CD4-positive, alpha-beta memory T cell (primary cell): ENCODE data around the gene GULP1. TPM values are rescaled to one million over a fixed set of nuclear protein-coding genes. Genes with fewer than 3 reads are reported as not detected.

Experiments used
- CTCF ChIA-PET: fragments of 350-600 bp; sonication (Branson Sonifier 250); formaldehyde crosslinking; loops from one replicate; lab custom pipeline; 2021; ENCODE audit warnings: inconsistent platforms; ENCODE audit not compliant: partially characterized antibody; lab: Charles Lee
- POLR2A ChIA-PET: fragments of 350-600 bp; sonication (Branson Sonifier 250); formaldehyde crosslinking; loops from one replicate; lab custom pipeline; 2021; ENCODE audit not compliant: partially characterized antibody; lab: Charles Lee
- DNase-seq, 5 donors: peaks; one replicate each; pipeline versions ENCODE4 v3.0.0 to v3.0.0-alpha.2; 2020 to 2022; ENCODE audit warnings: mixed read lengths in 1 of 5
- H3K27ac ChIP-seq: one replicate; pipeline ENCODE4 v1.7.0; 2013; ENCODE audit warnings: low read depth, low read length
- H3K27me3 ChIP-seq: 2 replicates; pipeline ENCODE4 v1.7.0; 2013; ENCODE audit warnings: mild to moderate bottlenecking, low read length, moderate library complexity; ENCODE audit not compliant: insufficient read depth
- H3K36me3 ChIP-seq: 2 replicates; pipeline ENCODE4 v1.7.0; 2013; ENCODE audit warnings: mild to moderate bottlenecking, low read length, moderate library complexity; ENCODE audit not compliant: insufficient read depth
- H3K4me1 ChIP-seq: 2 replicates; pipeline ENCODE4 v1.7.0; 2013; ENCODE audit warnings: mild to moderate bottlenecking, low read length, moderate library complexity; ENCODE audit not compliant: insufficient read depth
- H3K4me3 ChIP-seq, 2 donors: one replicate each; pipeline ENCODE4 v1.7.0; 2013; ENCODE audit warnings: low read length in 2 of 2, mild to moderate bottlenecking in 1 of 2
- H3K9me3 ChIP-seq, 2 donors: one replicate each; pipeline ENCODE4 v1.7.0; 2013; ENCODE audit warnings: low read length in 2 of 2, control low read depth in 1 of 2; ENCODE audit not compliant: control insufficient read depth in 1 of 2
- H3K27ac Mint-ChIP-seq, 7 donors: one replicate each; pipeline ENCODE4 v1.8.0; 2020 to 2021; ENCODE audit warnings: mixed read lengths in 7 of 7, mild to moderate bottlenecking in 6 of 7, inconsistent platforms in 3 of 7, moderate library complexity in 3 of 7
- H3K27me3 Mint-ChIP-seq, 2 donors: one replicate each; pipeline ENCODE4 v1.8.0; 2020 to 2021; ENCODE audit warnings: mixed read lengths in 2 of 2
- H3K36me3 Mint-ChIP-seq, 2 donors: one replicate each; pipeline ENCODE4 v1.8.0; 2020 to 2021; ENCODE audit warnings: mixed read lengths in 2 of 2, inconsistent platforms in 1 of 2, mild to moderate bottlenecking in 1 of 2
- H3K4me1 Mint-ChIP-seq, 4 donors: one replicate each; pipeline ENCODE4 v1.8.0; 2020 to 2021; ENCODE audit warnings: mixed read lengths in 4 of 4, mild to moderate bottlenecking in 1 of 4
- H3K4me3 Mint-ChIP-seq, 8 donors: one replicate each; pipeline ENCODE4 v1.8.0; 2020 to 2021; ENCODE audit warnings: mixed read lengths in 8 of 8, mild to moderate bottlenecking in 7 of 8, moderate library complexity in 6 of 8, inconsistent platforms in 3 of 8
- H3K9me3 Mint-ChIP-seq, 8 donors: one replicate each; pipeline ENCODE4 v1.8.0; 2020 to 2021; ENCODE audit warnings: mixed read lengths in 8 of 8, mild to moderate bottlenecking in 5 of 8, inconsistent platforms in 3 of 8, moderate library complexity in 1 of 8
- intact Hi-C: fragments of 100-400 bp; cut with micrococcal nuclease; formaldehyde crosslinking; loops from one replicate; pipeline ENCODE4 v1.15.1; 2023
- polyA plus RNA-seq, 2 donors: library from polyadenylated mRNA; unstranded; fragments of 300-500 nt; fragmentation: Illumina TruSeq; gene quantifications; one replicate each; pipeline ENCODE4 v1.2.3, GENCODE V29; 2021
- total RNA-seq, 2 experiments: library from RNA; stranded (reverse); gene quantifications; one replicate each; pipeline ENCODE4 v1.2.3, GENCODE V29; 2021

Gene GULP1
- total and polyA plus RNA-seq, 4 experiments from 2014 or later: not detected

- H3K9me3 Mint-ChIP-seq: peaks cover 0 to 2% (median 0%) of the 10 kb centered on the region in 8 donors
- Histone ChIP-seq H3K27ac (no peak overlapping the region), H3K4me1 (no peaks in the 10 kb centered on the region), H3K9me3 (no peaks in the 10 kb centered on the region), H3K27me3 (no peaks in the 10 kb centered on the region), H3K4me3 (no peak overlapping the region), H3K36me3 (no peaks in the 10 kb centered on the region)
- ChIA-PET POLR2A (no interaction called here), CTCF (no interaction called here)
- H3K4me3 Mint-ChIP-seq: no peak overlapping the region
- intact Hi-C loops: no loop called here
- no peak for DNase-seq
- no peaks in the 10 kb centered on the region for H3K27me3 Mint-ChIP-seq
- H3K27ac Mint-ChIP-seq: no peak overlapping the region
- H3K36me3 Mint-ChIP-seq: no peaks in the 10 kb centered on the region
- H3K4me1 Mint-ChIP-seq: no peaks in the 10 kb centered on the region
Observed at GRCh38 chr2:188303363-188304031, 11.8 kb downstream of the GULP1 start.

GRCh38 chr2:188305271-188305670 lies 13.6 kb downstream of the GULP1 start:
- H3K4me3 ChIP-seq: no peak overlapping the region
- no peaks in the 10 kb centered on the region for H3K4me1 Mint-ChIP-seq
- no peak overlapping the region for H3K27ac Mint-ChIP-seq
- ChIA-PET POLR2A (no interaction called here), CTCF (no interaction called here)
- intact Hi-C loops: no loop called here
- H3K36me3 ChIP-seq: no peaks in the 10 kb centered on the region
- H3K27ac ChIP-seq: no peak overlapping the region
- peaks cover 0 to 2% (median 0%) of the 10 kb centered on the region in 8 donors for H3K9me3 Mint-ChIP-seq
- no peak for DNase-seq
- no peaks in the 10 kb centered on the region for H3K4me1 ChIP-seq
- H3K36me3 Mint-ChIP-seq: no peaks in the 10 kb centered on the region
- H3K4me3 Mint-ChIP-seq: no peak overlapping the region
- H3K27me3 ChIP-seq: no peaks in the 10 kb centered on the region
- no peaks in the 10 kb centered on the region for H3K9me3 ChIP-seq
- no peaks in the 10 kb centered on the region for H3K27me3 Mint-ChIP-seq

- CTCF ChIA-PET: no interaction called here
- intact Hi-C loops: no loop called here
- Mint-ChIP-seq H3K27me3 (no peaks in the 10 kb centered on the region), H3K9me3 (peaks cover 0 to 3% (median 0%) of the 10 kb centered on the region in 8 donors), H3K4me1 (no peaks in the 10 kb centered on the region), H3K36me3 (no peaks in the 10 kb centered on the region), H3K4me3 (no peak overlapping the region), H3K27ac (no peak overlapping the region)
- no peak for DNase-seq
- no peaks in the 10 kb centered on the region for H3K4me1 ChIP-seq
- no peaks in the 10 kb centered on the region for H3K27me3 ChIP-seq
- no peaks in the 10 kb centered on the region for H3K36me3 ChIP-seq
- no peaks in the 10 kb centered on the region for H3K9me3 ChIP-seq
- H3K27ac ChIP-seq: no peak overlapping the region
- POLR2A ChIA-PET: no interaction called here
- no peak overlapping the region for H3K4me3 ChIP-seq
Observed at GRCh38 chr2:188306271-188306670, 14.6 kb downstream of the GULP1 start.

- DNase-seq: no peak
Observed at GRCh38 chr2:188307850-188308283, 16.2 kb downstream of the GULP1 start.

GRCh38 chr2:188308483-188308882 lies 16.8 kb downstream of the GULP1 start:
- H3K27me3 Mint-ChIP-seq: no peaks in the 10 kb centered on the region
- no peaks in the 10 kb centered on the region for H3K36me3 Mint-ChIP-seq
- ChIA-PET POLR2A (no interaction called here), CTCF (no interaction called here)
- H3K27ac Mint-ChIP-seq: no peak overlapping the region
- no peak overlapping the region for H3K27ac ChIP-seq
- H3K27me3 ChIP-seq: no peaks in the 10 kb centered on the region
- H3K36me3 ChIP-seq: no peaks in the 10 kb centered on the region
- DNase-seq: no peak
- peaks cover 0 to 3% (median 0%) of the 10 kb centered on the region in 8 donors for H3K9me3 Mint-ChIP-seq
- no peaks in the 10 kb centered on the region for H3K4me1 ChIP-seq
- intact Hi-C loops: no loop called here
- H3K4me3 ChIP-seq: no peak overlapping the region
- H3K4me1 Mint-ChIP-seq: no peaks in the 10 kb centered on the region
- H3K9me3 ChIP-seq: no peaks in the 10 kb centered on the region
- no peak overlapping the region for H3K4me3 Mint-ChIP-seq

More at GRCh38 chr2:188307850-188308283, 16.2 kb downstream of the GULP1 start:
- Mint-ChIP-seq H3K27ac (no peak overlapping the region), H3K27me3 (no peaks in the 10 kb centered on the region), H3K4me1 (no peaks in the 10 kb centered on the region), H3K9me3 (peaks cover 0 to 2% (median 0%) of the 10 kb centered on the region in 8 donors), H3K36me3 (no peaks in the 10 kb centered on the region), H3K4me3 (no peak overlapping the region)
- H3K4me1 ChIP-seq: no peaks in the 10 kb centered on the region
- H3K27me3 ChIP-seq: no peaks in the 10 kb centered on the region
- intact Hi-C loops: no loop called here
- no peaks in the 10 kb centered on the region for H3K36me3 ChIP-seq
- H3K27ac ChIP-seq: no peak overlapping the region
- POLR2A ChIA-PET: no interaction called here
- H3K9me3 ChIP-seq: no peaks in the 10 kb centered on the region
- H3K4me3 ChIP-seq: no peak overlapping the region
- CTCF ChIA-PET: no interaction called here

GRCh38 chr2:188309364-188309763 lies 17.7 kb downstream of the GULP1 start:
- ChIA-PET POLR2A (no interaction called here), CTCF (no interaction called here)
- Mint-ChIP-seq H3K4me3 (no peak overlapping the region), H3K36me3 (no peaks in the 10 kb centered on the region), H3K9me3 (peaks cover 0 to 3% (median under 1%) of the 10 kb centered on the region in 8 donors), H3K4me1 (no peaks in the 10 kb centered on the region), H3K27me3 (no peaks in the 10 kb centered on the region), H3K27ac (no peak overlapping the region)
- H3K4me3 ChIP-seq: no peak overlapping the region
- H3K36me3 ChIP-seq: no peaks in the 10 kb centered on the region
- H3K27me3 ChIP-seq: no peaks in the 10 kb centered on the region
- no peak for DNase-seq
- intact Hi-C loops: no loop called here
- no peak overlapping the region for H3K27ac ChIP-seq
- no peaks in the 10 kb centered on the region for H3K4me1 ChIP-seq
- no peaks in the 10 kb centered on the region for H3K9me3 ChIP-seq

GRCh38 chr2:188314314-188315054 lies 22.8 kb downstream of the GULP1 start:
- H3K36me3 ChIP-seq: no peaks in the 10 kb centered on the region
- intact Hi-C loops: no loop called here
- POLR2A ChIA-PET: no interaction called here
- Mint-ChIP-seq H3K27ac (no peak overlapping the region), H3K4me1 (no peaks in the 10 kb centered on the region), H3K9me3 (peaks cover 0 to 7% (median 2%) of the 10 kb centered on the region in 8 donors), H3K36me3 (no peaks in the 10 kb centered on the region), H3K27me3 (no peaks in the 10 kb centered on the region), H3K4me3 (no peak overlapping the region)
- CTCF ChIA-PET: no interaction called here
- no peak overlapping the region for H3K27ac ChIP-seq
- no peak for DNase-seq
- no peak overlapping the region for H3K4me3 ChIP-seq
- H3K27me3 ChIP-seq: no peaks in the 10 kb centered on the region
- no peaks in the 10 kb centered on the region for H3K4me1 ChIP-seq
- no peaks in the 10 kb centered on the region for H3K9me3 ChIP-seq
